Fibroblast of villous mesenchyme (primary cell): ENCODE measurements around the gene HOXD13. TPM values are rescaled to one million over a fixed set of nuclear protein-coding genes. Genes with fewer than 3 reads are reported as not detected.

ENCODE experiments used
- DNase-seq: peaks from one replicate; pipeline ENCODE4 v3.0.0-alpha.2; 2010; ENCODE audit warnings: low read depth
- H3K4me3 ChIP-seq: 2 replicates; pipeline ENCODE4 v1.5.1; 2011; ENCODE audit warnings: low read depth, mild to moderate bottlenecking, low read length
- total RNA-seq: library from RNA; depleted of rRNA; stranded (reverse); fragments of >200 nt; gene quantifications from 2 replicates; pipeline ENCODE4 v1.2.3, GENCODE V29; 2012
- TF ChIP-seq, protein P1 (sequence below): IDR thresholded peaks from 2 replicates; pipeline ENCODE4 v1.5.1; 2012; ENCODE audit warnings: low read depth, mild to moderate bottlenecking, low read length; ENCODE audit not compliant: insufficient read depth

The HOXD13 gene
- total RNA-seq, 1 donor, result 0.43 TPM

DNA sequence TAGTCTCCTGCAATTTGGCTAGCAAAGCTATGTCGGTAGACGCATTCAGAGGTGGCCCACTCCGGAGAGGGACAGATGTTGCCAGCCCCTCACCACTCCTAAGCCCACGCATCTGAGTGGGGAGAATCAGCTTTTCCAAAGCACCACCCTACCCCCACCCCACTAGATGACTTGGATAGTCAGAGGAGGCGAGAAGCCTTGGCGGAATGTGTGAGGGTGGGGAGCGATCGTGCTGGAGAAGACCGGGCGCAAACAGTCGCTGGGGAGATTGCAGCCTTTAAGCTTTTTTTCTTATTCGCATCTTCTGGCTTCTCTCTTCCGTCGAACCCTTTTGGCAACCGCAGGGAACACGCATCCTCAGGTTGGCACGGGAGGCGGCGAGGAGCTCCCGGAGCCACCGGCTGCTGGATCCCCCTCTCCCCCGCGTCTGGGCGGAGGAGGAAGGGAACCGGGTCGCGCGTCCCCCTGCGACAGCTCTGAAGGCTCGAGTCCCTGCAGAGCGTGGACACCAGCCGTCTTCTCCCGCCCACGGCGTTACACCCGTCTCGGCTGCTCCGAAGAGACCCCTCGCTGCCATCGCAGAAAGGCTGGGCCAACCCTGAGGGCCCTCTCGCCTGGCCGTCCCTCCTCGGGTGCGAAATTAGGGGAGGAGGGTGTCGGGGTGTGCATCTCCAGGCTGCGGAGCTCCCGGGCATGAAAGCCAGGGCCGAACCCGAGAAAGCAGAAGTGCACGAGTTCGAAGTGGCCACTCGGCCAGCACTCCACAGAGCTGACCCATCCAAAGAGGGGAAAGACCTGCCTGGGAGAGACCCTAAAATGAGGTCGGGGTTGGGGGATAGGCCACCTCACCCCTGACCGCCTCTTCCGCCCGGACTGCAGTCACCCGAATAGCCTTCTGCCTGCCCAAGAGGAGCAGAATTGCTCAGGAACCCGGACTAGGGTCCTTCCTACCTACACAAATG, 20.9 kb upstream of the HOXD13 start:
- TF ChIP-seq, protein P1, sequence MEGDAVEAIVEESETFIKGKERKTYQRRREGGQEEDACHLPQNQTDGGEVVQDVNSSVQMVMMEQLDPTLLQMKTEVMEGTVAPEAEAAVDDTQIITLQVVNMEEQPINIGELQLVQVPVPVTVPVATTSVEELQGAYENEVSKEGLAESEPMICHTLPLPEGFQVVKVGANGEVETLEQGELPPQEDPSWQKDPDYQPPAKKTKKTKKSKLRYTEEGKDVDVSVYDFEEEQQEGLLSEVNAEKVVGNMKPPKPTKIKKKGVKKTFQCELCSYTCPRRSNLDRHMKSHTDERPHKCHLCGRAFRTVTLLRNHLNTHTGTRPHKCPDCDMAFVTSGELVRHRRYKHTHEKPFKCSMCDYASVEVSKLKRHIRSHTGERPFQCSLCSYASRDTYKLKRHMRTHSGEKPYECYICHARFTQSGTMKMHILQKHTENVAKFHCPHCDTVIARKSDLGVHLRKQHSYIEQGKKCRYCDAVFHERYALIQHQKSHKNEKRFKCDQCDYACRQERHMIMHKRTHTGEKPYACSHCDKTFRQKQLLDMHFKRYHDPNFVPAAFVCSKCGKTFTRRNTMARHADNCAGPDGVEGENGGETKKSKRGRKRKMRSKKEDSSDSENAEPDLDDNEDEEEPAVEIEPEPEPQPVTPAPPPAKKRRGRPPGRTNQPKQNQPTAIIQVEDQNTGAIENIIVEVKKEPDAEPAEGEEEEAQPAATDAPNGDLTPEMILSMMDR, result no peak
- no peak overlapping the region for H3K4me3 ChIP-seq
- no peak for DNase-seq

DNA sequence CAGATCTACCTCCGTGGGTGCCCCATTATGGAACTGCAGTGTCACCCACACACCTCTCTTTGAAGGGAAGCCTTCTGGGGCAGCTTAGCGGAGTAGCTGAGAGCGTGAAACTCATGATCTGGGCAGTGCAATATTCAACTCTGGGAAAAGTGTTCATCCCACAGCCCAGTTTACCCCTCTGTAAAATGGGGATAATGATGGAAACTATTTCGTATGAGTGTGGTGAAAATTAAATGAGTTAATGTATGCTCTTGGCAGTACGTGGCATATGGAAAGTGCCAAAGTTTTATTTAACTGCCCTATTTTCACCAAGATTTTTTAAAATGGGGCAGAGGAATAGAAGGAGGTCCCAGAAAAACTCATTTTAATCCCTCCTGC, 20.2 kb upstream of the HOXD13 start:
- DNase-seq, result no peak
- TF ChIP-seq, protein P1, result no peak
- no peak overlapping the region for H3K4me3 ChIP-seq

DNA sequence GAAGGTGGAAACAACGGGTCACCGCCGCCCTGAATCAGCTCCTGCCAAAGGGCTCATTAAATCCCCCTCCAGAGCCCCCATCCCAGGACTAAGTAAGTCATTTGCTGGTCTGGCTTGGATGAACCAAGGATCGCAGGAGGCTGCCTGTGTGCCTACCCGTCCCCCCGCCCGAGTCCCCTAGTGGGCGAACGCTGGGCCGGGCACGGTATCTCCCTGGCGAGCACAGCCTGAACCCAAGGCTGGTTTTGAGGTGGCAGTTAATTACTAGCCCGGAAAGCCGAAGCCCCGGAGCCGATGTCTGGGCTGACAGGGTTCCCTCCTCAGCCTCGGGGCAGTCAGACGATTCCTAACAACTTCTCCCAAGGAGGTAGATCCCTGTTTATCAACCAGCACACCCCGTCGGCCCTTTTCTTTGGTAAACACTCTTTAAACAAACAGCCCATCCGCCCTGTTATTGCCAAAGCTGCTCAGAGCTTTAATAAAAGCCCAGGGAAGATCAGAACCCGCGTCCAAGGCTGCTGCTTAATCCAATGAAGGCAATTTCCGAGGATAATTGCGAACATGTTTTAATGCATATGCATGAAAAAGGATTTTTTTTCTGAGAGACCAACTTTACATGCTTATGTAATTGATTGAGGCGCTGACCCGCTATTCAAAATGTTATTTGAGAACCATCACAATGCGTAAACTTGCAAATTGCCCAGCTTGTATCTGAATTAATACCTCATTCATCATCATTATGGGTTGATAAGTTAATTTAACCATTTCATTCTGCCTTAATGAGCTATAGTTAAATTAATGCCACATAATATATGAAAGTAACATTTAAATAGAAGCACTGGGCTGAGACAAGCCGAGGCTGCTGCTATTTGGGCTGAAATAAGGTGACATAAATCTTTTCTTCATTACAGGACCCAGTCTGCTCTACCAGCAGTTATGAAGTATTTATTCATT, 19.3 kb upstream of the HOXD13 start:
- TF ChIP-seq, protein P1, result no peak
- no peak for DNase-seq

DNA sequence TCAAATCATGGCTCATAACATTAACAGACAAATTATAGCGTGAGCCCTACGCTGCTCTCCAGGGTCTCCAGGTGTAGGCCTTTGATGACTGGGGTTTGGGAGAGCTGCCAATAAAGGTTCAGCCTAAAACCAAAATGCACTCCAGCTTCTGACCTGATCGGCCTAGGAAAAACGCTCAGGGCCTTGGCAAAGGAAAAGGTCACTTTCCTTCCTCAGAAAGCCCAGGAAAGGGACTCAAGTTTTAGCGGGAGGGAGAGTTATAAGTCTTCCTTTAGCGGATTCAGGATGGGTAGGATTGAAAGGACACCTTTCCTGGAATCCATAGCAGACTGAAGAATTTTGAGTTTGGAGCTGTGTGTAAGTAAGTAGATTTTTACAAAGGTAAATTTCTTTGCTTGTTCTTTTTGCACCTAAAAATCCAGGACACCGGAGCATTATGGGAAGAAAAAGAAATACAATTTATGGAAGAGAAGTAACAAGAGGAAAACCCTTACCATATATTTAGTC, 17.5 kb upstream of the HOXD13 start:
- TF ChIP-seq, protein P1, result no peak
- no peak overlapping the region for H3K4me3 ChIP-seq
- DNase-seq, result no peak

More for the DNA sequence above, 19.3 kb upstream of the HOXD13 start:
- H3K4me3 ChIP-seq, result no peak overlapping the region

- DNase-seq, result no peak
- TF ChIP-seq, protein P1, result no peak
- H3K4me3 ChIP-seq, result no peak overlapping the region
Measured at GRCh38 chr2:176075481-176075880, 17.0 kb upstream of the HOXD13 start.

DNA sequence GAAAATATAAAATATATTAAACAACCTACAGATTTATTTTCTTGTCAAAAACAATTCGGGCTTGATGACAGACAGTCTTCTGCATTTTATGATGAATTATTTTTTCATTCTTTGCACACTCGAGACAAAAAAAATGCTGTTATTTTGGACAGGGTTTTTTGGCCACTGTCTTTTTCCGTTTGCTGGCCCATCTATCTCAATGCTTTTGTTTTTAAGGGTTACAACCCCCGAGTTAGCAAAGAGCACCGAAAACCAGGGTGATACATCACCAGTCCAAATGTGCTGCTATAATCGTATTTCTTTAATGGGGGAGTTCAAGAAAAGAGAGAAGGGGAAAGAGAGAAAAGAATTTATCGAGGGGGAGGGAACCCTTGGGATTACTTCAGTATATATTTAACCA, 16.5 kb upstream of the HOXD13 start:
- no peak overlapping the region for H3K4me3 ChIP-seq
- no peak for DNase-seq
- TF ChIP-seq, protein P1, result no peak
